Muscle layer of duodenum (tissue), 2 donors: Measurements from ENCODE around the gene RAB36.

ENCODE experiments used
- H3K27ac ChIP-seq: one replicate; pipeline ENCODE4 v1.7.0; 2013; ENCODE audit warnings: mild to moderate bottlenecking, low read length
- H3K27me3 ChIP-seq: one replicate; pipeline ENCODE4 v1.7.0; 2013; ENCODE audit warnings: low read depth, mild to moderate bottlenecking, control low read depth, low read length
- H3K36me3 ChIP-seq, 2 donors: one replicate each; pipeline ENCODE4 v1.7.0; 2013; ENCODE audit warnings: low read length in 2 of 2, control low read depth in 1 of 2, mild to moderate bottlenecking in 1 of 2; ENCODE audit not compliant: insufficient read depth in 2 of 2, control insufficient read depth in 1 of 2
- H3K4me1 ChIP-seq, 2 donors: one replicate each; pipeline ENCODE4 v1.7.0; 2013; ENCODE audit warnings: low read length in 2 of 2, mild to moderate bottlenecking in 2 of 2, control low read depth in 1 of 2, moderate library complexity in 1 of 2; ENCODE audit not compliant: insufficient read depth in 2 of 2, control insufficient read depth in 1 of 2
- H3K4me3 ChIP-seq, 2 donors: one replicate each; pipeline ENCODE4 v1.7.0; 2013; ENCODE audit warnings: low read length in 2 of 2, low read depth in 1 of 2, mild to moderate bottlenecking in 1 of 2
- H3K9me3 ChIP-seq, 2 donors: one replicate each; pipeline ENCODE4 v1.7.0; 2013; ENCODE audit warnings: low read length in 2 of 2, control low read depth in 1 of 2, mild to moderate bottlenecking in 1 of 2; ENCODE audit not compliant: control insufficient read depth in 1 of 2
- donor health status: healthy.

The RAB36 gene

GRCh38 chr22:23109441-23109978, 35.8 kb upstream of the RAB36 start:
- peaks cover 0 to 12% of the 10 kb centered on the region in 2 donors for H3K4me1 ChIP-seq
- H3K4me3 ChIP-seq = no peak overlapping the region
- H3K36me3 ChIP-seq = no peaks in the 10 kb centered on the region
- no peaks in the 10 kb centered on the region for H3K9me3 ChIP-seq
- no peaks in the 10 kb centered on the region for H3K27me3 ChIP-seq
- H3K27ac ChIP-seq = no peak overlapping the region

GRCh38 chr22:23110190-23110921, 34.9 kb upstream of the RAB36 start:
- Histone ChIP-seq H3K27ac (no peak overlapping the region), H3K9me3 (no peaks in the 10 kb centered on the region), H3K27me3 (no peaks in the 10 kb centered on the region), H3K4me3 (no peak overlapping the region), H3K36me3 (no peaks in the 10 kb centered on the region), H3K4me1 (peaks cover 0 to 12% of the 10 kb centered on the region in 2 donors)

GRCh38 chr22:23110922-23111527, 34.3 kb upstream of the RAB36 start:
- Histone ChIP-seq H3K9me3 (no peaks in the 10 kb centered on the region), H3K4me3 (no peak overlapping the region), H3K27ac (no peak overlapping the region), H3K27me3 (no peaks in the 10 kb centered on the region), H3K4me1 (peaks cover 0 to 12% of the 10 kb centered on the region in 2 donors), H3K36me3 (no peaks in the 10 kb centered on the region)

- Histone ChIP-seq H3K4me3 (no peak overlapping the region), H3K27ac (no peak overlapping the region), H3K36me3 (no peaks in the 10 kb centered on the region), H3K4me1 (peaks cover 0 to 12% of the 10 kb centered on the region in 2 donors), H3K27me3 (no peaks in the 10 kb centered on the region), H3K9me3 (no peaks in the 10 kb centered on the region)
Observed at GRCh38 chr22:23112472-23113012, 32.7 kb upstream of the RAB36 start.

- Histone ChIP-seq H3K27ac (no peak overlapping the region), H3K4me1 (peaks cover 0 to 12% of the 10 kb centered on the region in 2 donors)
Observed at GRCh38 chr22:23113067-23113846, 32.0 kb upstream of the RAB36 start.

GRCh38 chr22:23113847-23114720, 31.2 kb upstream of the RAB36 start:
- no peaks in the 10 kb centered on the region for H3K27me3 ChIP-seq
- no peaks in the 10 kb centered on the region for H3K36me3 ChIP-seq
- H3K4me3 ChIP-seq = no peak overlapping the region
- no peak overlapping the region for H3K27ac ChIP-seq
- peaks cover 0 to 12% of the 10 kb centered on the region in 2 donors for H3K4me1 ChIP-seq
- no peaks in the 10 kb centered on the region for H3K9me3 ChIP-seq

More at GRCh38 chr22:23113067-23113846, 32.0 kb upstream of the RAB36 start:
- no peaks in the 10 kb centered on the region for H3K36me3 ChIP-seq
- H3K9me3 ChIP-seq = no peaks in the 10 kb centered on the region
- H3K27me3 ChIP-seq = no peaks in the 10 kb centered on the region
- no peak overlapping the region for H3K4me3 ChIP-seq

GRCh38 chr22:23114721-23115020, 30.6 kb upstream of the RAB36 start:
- Histone ChIP-seq H3K4me3 (no peak overlapping the region), H3K4me1 (peaks cover 0 to 12% of the 10 kb centered on the region in 2 donors), H3K36me3 (no peaks in the 10 kb centered on the region), H3K27me3 (no peaks in the 10 kb centered on the region), H3K27ac (no peak overlapping the region), H3K9me3 (no peaks in the 10 kb centered on the region)

GRCh38 chr22:23115369-23115768, 29.9 kb upstream of the RAB36 start:
- Histone ChIP-seq H3K4me1 (peaks cover 0 to 12% of the 10 kb centered on the region in 2 donors), H3K9me3 (no peaks in the 10 kb centered on the region), H3K36me3 (no peaks in the 10 kb centered on the region), H3K4me3 (no peak overlapping the region), H3K27ac (no peak overlapping the region), H3K27me3 (no peaks in the 10 kb centered on the region)

GRCh38 chr22:23115825-23116494, 29.3 kb upstream of the RAB36 start:
- no peaks in the 10 kb centered on the region for H3K36me3 ChIP-seq
- H3K27ac ChIP-seq = no peak overlapping the region
- H3K4me3 ChIP-seq = no peak overlapping the region
- no peaks in the 10 kb centered on the region for H3K9me3 ChIP-seq
- H3K27me3 ChIP-seq = no peaks in the 10 kb centered on the region
- peaks cover 0 to 12% of the 10 kb centered on the region in 2 donors for H3K4me1 ChIP-seq

GRCh38 chr22:23116506-23117263, 28.6 kb upstream of the RAB36 start:
- no peak overlapping the region for H3K4me3 ChIP-seq
- H3K27me3 ChIP-seq = no peaks in the 10 kb centered on the region
- no peaks in the 10 kb centered on the region for H3K36me3 ChIP-seq
- no peak overlapping the region for H3K27ac ChIP-seq
- peaks cover 0 to 12% of the 10 kb centered on the region in 2 donors for H3K4me1 ChIP-seq
- H3K9me3 ChIP-seq = no peaks in the 10 kb centered on the region
